GM12872 (cell line): ENCODE data around the gene HS2ST1.

Experiments
- CTCF ChIP-seq: IDR thresholded peaks from 3 replicates; pipeline ENCODE4 v1.5.1; 2011; ENCODE audit warnings: low read depth, mild to moderate bottlenecking, low read length, moderate library complexity; ENCODE audit not compliant: insufficient read depth

HS2ST1 gene

DNA sequence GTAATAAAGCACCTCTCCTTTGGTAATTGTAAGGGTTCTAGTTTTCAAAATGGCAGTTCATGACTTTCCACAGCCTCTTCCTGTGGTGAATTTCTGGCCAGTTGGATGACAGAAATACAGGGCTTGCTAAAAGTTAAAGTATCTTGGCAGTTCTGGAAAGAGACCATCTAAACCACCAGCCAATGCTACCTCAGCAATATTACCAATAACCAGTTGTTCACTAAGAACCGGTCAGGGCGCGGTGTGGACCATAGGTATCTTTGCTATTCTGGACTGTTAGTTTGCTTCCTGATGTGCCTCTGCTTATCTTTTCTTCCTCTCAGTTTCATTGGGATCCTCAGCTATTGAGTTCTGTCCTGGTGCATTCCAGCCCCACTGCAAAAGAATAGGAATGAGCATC is 124.7 kb downstream of the HS2ST1 start:
- TF ChIP-seq CTCF = no peak

DNA sequence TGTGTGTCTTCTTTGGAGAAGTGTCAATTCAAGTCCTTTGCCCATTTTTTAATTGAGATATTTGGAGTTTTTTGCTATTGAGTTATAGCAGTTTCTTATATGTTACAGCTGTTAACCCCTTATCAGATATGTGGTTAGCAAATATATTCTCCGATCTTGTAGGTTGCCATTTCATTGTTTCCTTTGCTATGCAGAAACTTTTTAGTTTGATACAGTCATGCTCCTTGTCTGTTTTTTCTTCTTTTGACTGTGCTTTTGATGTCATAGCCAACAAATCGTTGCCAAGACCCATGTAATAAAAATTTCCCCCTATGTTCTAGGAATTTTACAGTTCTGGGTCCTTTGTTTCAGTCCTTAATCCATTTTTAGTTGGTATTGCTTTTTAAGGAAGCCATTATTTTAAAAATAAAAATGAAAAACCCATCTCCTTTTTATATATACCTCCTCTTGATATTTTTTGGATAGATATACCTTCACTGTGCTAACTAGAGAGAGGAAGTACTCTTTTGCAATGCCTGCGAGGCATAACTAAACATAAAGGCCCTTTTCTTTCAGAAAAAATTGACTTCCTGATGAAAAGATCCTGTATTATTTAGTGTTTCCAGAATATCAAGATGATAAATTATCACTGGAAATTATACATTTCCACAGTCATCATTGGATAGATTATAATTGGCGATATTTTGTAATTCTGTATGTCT is 127.8 kb downstream of the HS2ST1 start:
- no peak for TF ChIP-seq CTCF

DNA sequence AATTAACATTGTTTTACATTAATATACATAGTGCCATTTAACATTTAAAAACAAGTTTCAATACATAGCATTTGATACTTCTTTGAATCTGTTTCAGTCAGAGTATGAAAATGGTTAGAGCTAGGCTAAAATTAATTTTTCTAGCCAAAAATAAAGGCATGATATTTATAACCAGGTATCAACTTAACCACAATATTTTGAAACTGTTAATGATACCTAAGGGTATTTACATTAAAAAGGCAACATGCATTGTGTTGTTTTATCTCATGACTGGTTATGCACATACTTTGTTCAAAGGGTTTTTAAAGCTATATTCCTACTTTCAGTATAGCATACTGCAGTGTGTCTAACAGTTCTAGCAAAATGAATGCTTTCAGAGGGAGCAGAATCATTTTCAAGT is 130.0 kb downstream of the HS2ST1 start:
- no peak for TF ChIP-seq CTCF

GRCh38 chr1:87044840-87045239 is 130.4 kb downstream of the HS2ST1 start:
- no peak for TF ChIP-seq CTCF

GRCh38 chr1:87045761-87046304 is 131.4 kb downstream of the HS2ST1 start:
- TF ChIP-seq CTCF = no peak

GRCh38 chr1:87046951-87047350 is 132.5 kb downstream of the HS2ST1 start:
- no peak for TF ChIP-seq CTCF

DNA sequence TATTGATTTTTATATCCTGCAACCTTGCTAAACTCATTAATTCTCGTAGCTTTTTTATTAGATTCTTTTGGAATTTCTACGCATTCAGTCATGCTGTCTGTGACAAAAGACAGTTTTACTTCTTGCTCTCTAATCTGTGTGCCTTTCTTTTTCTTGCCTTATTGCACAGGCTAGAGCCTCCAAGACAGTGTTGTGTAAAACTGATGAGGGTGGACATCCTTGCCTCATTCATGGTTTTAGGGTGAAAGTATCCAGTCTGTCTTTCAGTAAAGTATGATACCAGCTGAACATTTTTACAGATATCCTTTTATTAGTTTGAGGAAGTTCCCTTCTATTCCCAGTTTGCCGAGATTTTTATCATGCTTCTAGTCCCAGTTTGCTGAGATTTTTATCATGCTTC is 133.8 kb downstream of the HS2ST1 start:
- no peak for TF ChIP-seq CTCF
